Body of pancreas (tissue), 4 donors: ENCODE results near the gene DKK2. TPM values are rescaled to one million over a fixed set of nuclear protein-coding genes. Genes with fewer than 3 reads are reported as not detected.
A peak's percentile ranks its signal among the peaks of the same experiment; 100 is the strongest.

Experiments
- ATAC-seq: fragments of 150-250 bp; one replicate; pipeline ENCODE4 v1.9.1; 2016
- DNase-seq, 4 donors: peaks; one replicate each; pipeline ENCODE4 v3.0.0-alpha.2; 2019
- H3K27ac ChIP-seq, 4 donors: fragments of 200-600 bp; sonication (generic); 1 replicate in 3 of 4; 2 replicates in 1 of 4; pipeline versions ENCODE4 v1.5.1 to v1.6.1; 2016 to 2019; ENCODE audit warnings: mild to moderate bottlenecking in 1 of 4, mixed read lengths in 1 of 4, moderate library complexity in 1 of 4
- H3K27me3 ChIP-seq, 2 donors: fragments of 200-600 bp; sonication (generic); one replicate each; pipeline ENCODE4 v1.6.0; 2016; ENCODE audit warnings: mild to moderate bottlenecking in 1 of 2
- H3K36me3 ChIP-seq, 2 donors: fragments of 200-600 bp; sonication (generic); replicated peaks in 1 of 2; 2 replicates each; pipeline ENCODE4 v1.5.1; 2016; ENCODE audit warnings: low read depth in 2 of 2; ENCODE audit not compliant: insufficient read depth in 1 of 2
- H3K4me1 ChIP-seq: fragments of 200-600 bp; sonication (generic); one replicate; pipeline ENCODE4 v1.6.0; 2016
- H3K4me3 ChIP-seq, 2 donors: fragments of 200-600 bp; sonication (generic); 1 replicate in 1 of 2; 2 replicates in 1 of 2; pipeline ENCODE4 v1.5.1; 2016 to 2019
- H3K9me3 ChIP-seq, 3 donors: fragments of 200-600 bp; sonication (generic); 1 replicate in 2 of 3; 2 replicates in 1 of 3; pipeline ENCODE4 v1.5.1; 2016
- POLR2A ChIP-seq, 3 donors: fragments of 450-650 bp; IDR thresholded peaks; one replicate each; pipeline ENCODE4 v1.6.1; 2016; ENCODE audit warnings: antibody characterized with exemption in 3 of 3, mild to moderate bottlenecking in 2 of 3
- WGBS, 2 donors: methylation state at CpG; one replicate each; pipeline ENCODE4 v1.1.5; 2017; 5-methylcytosine and 5-hydroxymethylcytosine counted together
- intact Hi-C: fragments of 100-400 bp; cut with DNase I; formaldehyde crosslinking; loops from one replicate; pipeline ENCODE4 v1.15.1; 2023
- total RNA-seq, 2 donors: library from RNA; depleted of rRNA; stranded (reverse); fragments of >200 nt; gene quantifications; one replicate each; pipeline ENCODE4 v1.1.0, GENCODE V29; 2016
- TF ChIP-seq, protein P1 (sequence below), 7 experiments: fragments of 450-650 bp in 4 of 7; fragments of 200-600 bp in 3 of 7; sonication (generic) in 3 of 7; IDR thresholded peaks; one replicate each; pipeline ENCODE4 v1.5.1; 2016 to 2019; ENCODE audit warnings: antibody characterized with exemption in 7 of 7

The DKK2 gene
- total RNA-seq, 2 donors from 2014 or later, result 0.52 TPM; not detected in 1

DNA sequence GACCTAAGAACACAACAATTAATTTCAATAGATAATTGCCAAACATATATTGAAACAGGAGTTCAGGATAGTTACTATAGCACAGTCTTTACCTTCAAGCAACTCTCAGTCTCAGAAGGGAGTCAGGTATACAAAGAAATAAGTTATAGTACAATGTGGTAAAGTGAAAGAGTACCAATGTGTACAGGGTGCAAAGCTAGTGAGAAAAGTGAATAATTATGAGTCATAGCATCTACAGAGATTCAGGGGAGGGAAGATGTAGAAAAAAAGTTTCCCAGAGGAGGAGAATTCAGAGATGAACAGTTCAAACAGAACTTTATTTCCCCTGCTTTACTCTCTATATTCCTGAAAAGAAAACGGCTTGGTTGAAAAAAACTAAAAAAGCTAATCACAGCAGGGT lies 22.7 kb upstream of the DKK2 start:
- intact Hi-C loops, result no loop called here
- DNase-seq (no peak), ATAC-seq (no peak)
- Histone ChIP-seq H3K9me3 (no peaks in the 10 kb centered on the region), H3K27ac (no peak overlapping the region), H3K4me1 (no peaks in the 10 kb centered on the region), H3K4me3 (no peak overlapping the region), H3K27me3 (no peaks in the 10 kb centered on the region), H3K36me3 (no peaks in the 10 kb centered on the region)
- no peak for TF ChIP-seq POLR2A (IDR thresholded peaks at IDR 0.05)
- TF ChIP-seq, protein P1, sequence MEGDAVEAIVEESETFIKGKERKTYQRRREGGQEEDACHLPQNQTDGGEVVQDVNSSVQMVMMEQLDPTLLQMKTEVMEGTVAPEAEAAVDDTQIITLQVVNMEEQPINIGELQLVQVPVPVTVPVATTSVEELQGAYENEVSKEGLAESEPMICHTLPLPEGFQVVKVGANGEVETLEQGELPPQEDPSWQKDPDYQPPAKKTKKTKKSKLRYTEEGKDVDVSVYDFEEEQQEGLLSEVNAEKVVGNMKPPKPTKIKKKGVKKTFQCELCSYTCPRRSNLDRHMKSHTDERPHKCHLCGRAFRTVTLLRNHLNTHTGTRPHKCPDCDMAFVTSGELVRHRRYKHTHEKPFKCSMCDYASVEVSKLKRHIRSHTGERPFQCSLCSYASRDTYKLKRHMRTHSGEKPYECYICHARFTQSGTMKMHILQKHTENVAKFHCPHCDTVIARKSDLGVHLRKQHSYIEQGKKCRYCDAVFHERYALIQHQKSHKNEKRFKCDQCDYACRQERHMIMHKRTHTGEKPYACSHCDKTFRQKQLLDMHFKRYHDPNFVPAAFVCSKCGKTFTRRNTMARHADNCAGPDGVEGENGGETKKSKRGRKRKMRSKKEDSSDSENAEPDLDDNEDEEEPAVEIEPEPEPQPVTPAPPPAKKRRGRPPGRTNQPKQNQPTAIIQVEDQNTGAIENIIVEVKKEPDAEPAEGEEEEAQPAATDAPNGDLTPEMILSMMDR (IDR thresholded peaks at IDR 0.05), result no peak
- WGBS, 2 donors, result 44 to 53% methylated on average over 1 of the region's 1 CpG

DNA sequence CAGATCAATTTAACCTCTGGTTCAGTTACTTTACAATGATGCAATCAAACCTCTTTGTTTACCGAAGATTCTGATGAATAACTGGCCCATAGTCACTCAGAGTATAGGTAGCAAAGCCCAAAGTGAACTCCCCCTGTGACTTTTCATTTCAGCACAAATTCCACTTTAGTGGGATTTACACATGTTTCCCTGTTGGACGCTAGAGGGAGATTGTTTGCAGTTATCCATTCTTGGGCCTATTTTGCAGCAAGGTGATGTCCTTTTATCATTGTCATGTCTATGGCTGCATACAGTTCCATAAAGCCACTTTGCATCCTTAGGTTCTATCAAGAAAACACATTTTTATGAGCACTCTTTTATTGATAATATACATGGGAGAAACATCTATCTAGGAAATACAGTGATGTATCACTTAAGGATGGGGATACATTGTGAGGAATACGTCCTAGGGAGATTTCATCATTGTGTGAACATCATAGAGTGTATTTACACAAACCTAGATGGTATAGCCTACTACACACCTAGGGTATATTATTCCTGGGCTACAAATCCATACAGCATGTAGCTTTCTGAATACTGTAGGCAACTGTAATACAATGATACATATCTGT lies 14.5 kb upstream of the DKK2 start:
- intact Hi-C loops, result no loop called here
- Histone ChIP-seq H3K9me3 (no peaks in the 10 kb centered on the region), H3K36me3 (no peaks in the 10 kb centered on the region), H3K4me1 (no peaks in the 10 kb centered on the region), H3K27me3 (no peaks in the 10 kb centered on the region), H3K4me3 (no peak overlapping the region), H3K27ac (no peak overlapping the region)
- ATAC-seq, result no peak
- DNase-seq, result no peak
- WGBS, 2 donors, result 39 to 54% methylated on average over 3 of the region's 3 CpGs
- no peak for TF ChIP-seq POLR2A (IDR thresholded peaks at IDR 0.05)
- TF ChIP-seq, protein P1 (IDR thresholded peaks at IDR 0.05), result peak in 6 of 7 experiments; percentile 30 to 46 (median 36)

DNA sequence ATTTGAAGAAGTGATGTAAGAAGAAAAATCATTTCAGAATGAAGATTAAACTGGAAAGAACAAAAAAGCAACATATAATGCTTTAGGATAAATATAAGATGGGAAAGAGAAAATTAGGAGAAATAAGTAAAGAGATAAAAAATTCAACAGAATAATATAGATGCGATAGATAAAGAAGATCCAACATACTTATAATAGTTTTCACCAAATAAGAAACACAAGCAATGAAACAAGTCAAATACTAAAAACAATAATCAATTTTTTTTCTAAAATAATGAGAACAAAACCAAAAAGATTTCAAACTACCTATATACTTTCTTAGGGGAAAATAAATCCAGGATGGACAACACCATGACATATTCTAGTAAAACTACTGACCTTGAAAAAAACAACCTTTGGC lies 10.1 kb upstream of the DKK2 start:
- no peak for ATAC-seq
- H3K4me3 ChIP-seq, result no peak overlapping the region
- intact Hi-C loops, result no loop called here
- no peaks in the 10 kb centered on the region for H3K4me1 ChIP-seq
- no peak overlapping the region for H3K27ac ChIP-seq
- TF ChIP-seq, protein P1 (IDR thresholded peaks at IDR 0.05), result no peak
- TF ChIP-seq POLR2A (IDR thresholded peaks at IDR 0.05), result no peak
- no peaks in the 10 kb centered on the region for H3K9me3 ChIP-seq
- no peaks in the 10 kb centered on the region for H3K36me3 ChIP-seq
- no peaks in the 10 kb centered on the region for H3K27me3 ChIP-seq
- DNase-seq, result no peak
- 86 to 87% methylated on average over 1 of the region's 1 CpG for WGBS, 2 donors

DNA sequence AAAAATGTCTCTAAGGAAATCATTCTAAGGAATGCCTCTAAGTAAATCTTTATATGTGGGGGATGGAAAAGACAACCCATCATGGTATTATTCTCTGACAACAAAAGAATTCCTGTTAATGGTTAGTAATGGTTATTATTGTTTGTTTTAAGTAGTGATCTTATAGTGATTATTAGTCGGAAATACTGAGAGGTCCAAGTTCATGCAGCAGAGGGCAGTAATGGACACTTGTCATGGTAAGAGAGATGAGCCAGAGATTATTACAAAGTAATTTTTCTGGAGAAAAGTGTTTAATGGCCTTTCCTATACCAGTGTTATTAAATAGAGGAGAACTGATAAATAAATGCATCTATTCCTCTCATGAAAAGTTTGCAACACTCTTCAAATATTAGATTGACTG lies 8.1 kb upstream of the DKK2 start:
- DNase-seq, result no peak
- Histone ChIP-seq H3K4me3 (no peak overlapping the region), H3K4me1 (no peaks in the 10 kb centered on the region), H3K27ac (no peak overlapping the region), H3K9me3 (no peaks in the 10 kb centered on the region), H3K36me3 (no peaks in the 10 kb centered on the region), H3K27me3 (no peaks in the 10 kb centered on the region)
- 23 to 34% methylated on average over 1 of the region's 1 CpG for WGBS, 2 donors
- intact Hi-C loops, result no loop called here
- no peak for TF ChIP-seq POLR2A (IDR thresholded peaks at IDR 0.05)
- TF ChIP-seq, protein P1 (IDR thresholded peaks at IDR 0.05), result no peak
- ATAC-seq, result no peak

DNA sequence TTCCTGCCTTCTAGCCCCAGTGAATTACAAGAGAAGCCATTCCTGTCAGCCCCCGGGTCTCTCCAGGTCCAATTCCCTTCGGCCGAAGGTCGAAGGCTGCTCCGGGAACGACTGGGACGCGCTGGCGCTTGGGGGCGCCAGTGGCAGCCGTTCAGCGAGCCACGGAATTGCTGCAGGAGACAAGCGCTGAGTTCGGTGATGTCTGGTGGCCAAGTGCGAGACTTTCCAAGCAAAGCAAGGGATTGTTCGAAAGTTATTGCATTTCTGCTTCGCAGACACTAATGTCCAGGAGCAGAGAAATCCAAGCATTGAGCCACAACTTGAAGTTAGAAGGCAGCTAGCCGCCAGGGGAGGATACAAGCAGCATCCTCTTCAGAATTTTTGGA lies 1.1 kb upstream of the DKK2 start:
- Histone ChIP-seq H3K27me3 (peaks cover 0 to 24% of the 10 kb centered on the region in 2 donors), H3K4me1 (peaks cover 35% of the 10 kb centered on the region), H3K9me3 (no peaks in the 10 kb centered on the region), H3K27ac (no peak overlapping the region), H3K4me3 (no peak overlapping the region), H3K36me3 (no peaks in the 10 kb centered on the region)
- TF ChIP-seq POLR2A (IDR thresholded peaks at IDR 0.05), result no peak
- TF ChIP-seq, protein P1 (IDR thresholded peaks at IDR 0.05), result peak; percentile 6 to 31 (median 23)
- DNase-seq, result peak; percentile 26 to 55 (median 30)
- peak; percentile 62 for ATAC-seq
- intact Hi-C loops, result no loop called here
- 3 to 4% methylated on average over 11 to 19 of the region's 19 CpGs for WGBS, 2 donors
